ENCODE measurements around the gene LGALS3BP.

The LGALS3BP gene

DNA sequence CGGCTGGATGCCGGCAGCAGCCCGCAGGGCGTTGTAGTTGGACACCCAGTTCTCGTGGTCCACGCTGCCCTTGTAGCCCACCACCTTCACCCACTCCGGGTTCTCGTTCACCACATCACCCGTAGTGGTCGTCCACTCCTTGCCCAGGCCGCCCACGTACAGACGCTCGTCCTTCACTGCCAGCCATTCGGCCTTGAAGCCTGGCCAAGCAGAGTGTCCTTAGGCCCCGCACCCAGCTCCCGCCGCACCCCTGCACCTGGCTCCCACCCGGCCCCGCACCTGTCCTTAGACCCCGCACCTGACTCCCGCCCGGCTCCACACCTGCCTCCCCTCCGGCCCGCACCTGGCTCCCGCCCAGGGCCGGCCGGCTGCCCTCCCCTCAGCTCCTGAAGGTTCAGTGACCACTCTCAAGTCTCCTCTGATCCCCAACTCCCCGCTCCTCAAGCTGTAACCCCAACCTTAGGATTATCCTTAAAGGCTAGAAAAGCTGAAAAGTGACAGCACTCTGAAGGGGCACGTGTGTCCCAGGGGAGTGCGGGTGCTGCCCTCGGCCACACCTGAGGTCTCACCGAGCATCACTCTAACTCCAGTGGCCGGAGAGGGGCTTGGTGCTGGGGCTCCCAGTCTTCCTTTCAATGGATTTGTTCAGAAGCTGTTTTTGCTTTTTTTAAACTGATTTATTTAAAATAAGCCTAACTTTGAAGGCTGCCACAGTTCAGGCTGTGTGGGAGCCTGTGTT is 15.5 kb upstream of the LGALS3BP start:
- peaks cover 65% of the 10 kb centered on the region for H3K36me3 ChIP-seq (ENCODE audit: insufficient read depth, low read length)
- no peaks in the 10 kb centered on the region for H3K9me3 ChIP-seq (ENCODE audit: low read length)
- no peaks in the 10 kb centered on the region for H3K9me2 ChIP-seq (ENCODE audit: low read depth, low read length)
- no peak overlapping the region for H2AFZ ChIP-seq (ENCODE audit: low read length)
- H4K20me1 ChIP-seq (ENCODE audit: insufficient read depth, low read length), result no peaks in the 10 kb centered on the region
- no peak overlapping the region for H3K4me3 ChIP-seq (ENCODE audit: low read depth, low read length, poor library complexity, severe bottlenecking)
- no peak overlapping the region for H3K4me2 ChIP-seq (ENCODE audit: low read length)
- no peaks in the 10 kb centered on the region for H3F3A ChIP-seq (ENCODE audit: insufficient read depth, low read length)
- no peaks in the 10 kb centered on the region for H3K4me1 ChIP-seq (ENCODE audit: insufficient read depth, low read length, severe bottlenecking)
- no peak overlapping the region for H3K27ac ChIP-seq (ENCODE audit: low read depth, low read length, poor library complexity, severe bottlenecking)
- H3K27me3 ChIP-seq (ENCODE audit: insufficient read depth, low read length), result no peaks in the 10 kb centered on the region
- TF ChIP-seq EZH2 (IDR thresholded peaks at IDR 0.05; ENCODE audit: borderline replicate concordance, low read length), result no peak
- TF ChIP-seq, protein P1, sequence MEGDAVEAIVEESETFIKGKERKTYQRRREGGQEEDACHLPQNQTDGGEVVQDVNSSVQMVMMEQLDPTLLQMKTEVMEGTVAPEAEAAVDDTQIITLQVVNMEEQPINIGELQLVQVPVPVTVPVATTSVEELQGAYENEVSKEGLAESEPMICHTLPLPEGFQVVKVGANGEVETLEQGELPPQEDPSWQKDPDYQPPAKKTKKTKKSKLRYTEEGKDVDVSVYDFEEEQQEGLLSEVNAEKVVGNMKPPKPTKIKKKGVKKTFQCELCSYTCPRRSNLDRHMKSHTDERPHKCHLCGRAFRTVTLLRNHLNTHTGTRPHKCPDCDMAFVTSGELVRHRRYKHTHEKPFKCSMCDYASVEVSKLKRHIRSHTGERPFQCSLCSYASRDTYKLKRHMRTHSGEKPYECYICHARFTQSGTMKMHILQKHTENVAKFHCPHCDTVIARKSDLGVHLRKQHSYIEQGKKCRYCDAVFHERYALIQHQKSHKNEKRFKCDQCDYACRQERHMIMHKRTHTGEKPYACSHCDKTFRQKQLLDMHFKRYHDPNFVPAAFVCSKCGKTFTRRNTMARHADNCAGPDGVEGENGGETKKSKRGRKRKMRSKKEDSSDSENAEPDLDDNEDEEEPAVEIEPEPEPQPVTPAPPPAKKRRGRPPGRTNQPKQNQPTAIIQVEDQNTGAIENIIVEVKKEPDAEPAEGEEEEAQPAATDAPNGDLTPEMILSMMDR (IDR thresholded peaks at IDR 0.05; ENCODE audit: low read length), result no peak
- no peaks in the 10 kb centered on the region for H3K79me2 ChIP-seq (ENCODE audit: insufficient read depth, low read length)
- H3K9ac ChIP-seq (ENCODE audit: low read length), result no peak overlapping the region

DNA sequence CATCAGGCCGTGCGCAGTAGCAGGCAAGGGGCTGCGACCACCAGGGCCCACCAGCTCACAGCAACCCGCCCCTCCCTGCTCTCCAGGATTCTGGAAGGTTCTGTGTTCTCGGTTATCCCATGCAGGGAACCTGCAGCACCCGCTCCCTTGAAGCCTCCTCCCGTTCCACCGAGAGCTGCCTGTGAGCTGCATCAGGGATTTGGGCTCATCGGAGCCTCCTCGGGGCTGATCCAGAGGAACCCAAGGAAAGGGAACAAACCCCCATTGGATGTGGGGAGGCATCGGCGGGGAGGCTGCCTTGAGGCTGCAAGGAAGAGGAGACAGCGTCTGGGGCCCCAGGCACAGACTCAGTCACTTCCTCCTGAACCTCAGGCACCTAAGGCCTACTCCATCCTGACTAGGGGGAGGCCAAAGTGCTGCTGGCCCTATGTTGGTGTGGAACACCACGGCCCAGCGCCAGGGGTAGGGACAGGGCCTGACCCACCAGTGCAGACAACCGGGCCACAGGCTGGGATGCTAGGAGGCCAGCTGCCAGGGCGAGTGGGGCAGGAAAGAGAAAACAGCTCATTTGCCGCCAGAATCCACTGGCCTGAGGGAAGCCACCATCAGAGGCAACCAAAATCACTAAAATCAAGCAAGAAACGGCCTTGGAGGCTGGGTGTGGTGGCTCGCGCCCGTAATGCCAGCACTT is 14.4 kb upstream of the LGALS3BP start:
- no peaks in the 10 kb centered on the region for H3K9me3 ChIP-seq (ENCODE audit: low read length)
- H3K9me2 ChIP-seq (ENCODE audit: low read depth, low read length), result no peaks in the 10 kb centered on the region
- no peaks in the 10 kb centered on the region for H3F3A ChIP-seq (ENCODE audit: insufficient read depth, low read length)
- H3K79me2 ChIP-seq (ENCODE audit: insufficient read depth, low read length), result no peaks in the 10 kb centered on the region
- H3K4me3 ChIP-seq (ENCODE audit: low read depth, low read length, poor library complexity, severe bottlenecking), result no peak overlapping the region
- H3K27me3 ChIP-seq (ENCODE audit: insufficient read depth, low read length), result no peaks in the 10 kb centered on the region
- H3K4me2 ChIP-seq (ENCODE audit: low read length), result no peak overlapping the region
- H3K27ac ChIP-seq (ENCODE audit: low read depth, low read length, poor library complexity, severe bottlenecking), result no peak overlapping the region
- TF ChIP-seq, protein P1 (IDR thresholded peaks at IDR 0.05; ENCODE audit: low read length), result no peak
- no peak for TF ChIP-seq EZH2 (IDR thresholded peaks at IDR 0.05; ENCODE audit: borderline replicate concordance, low read length)
- no peaks in the 10 kb centered on the region for H3K4me1 ChIP-seq (ENCODE audit: insufficient read depth, low read length, severe bottlenecking)
- H4K20me1 ChIP-seq (ENCODE audit: insufficient read depth, low read length), result no peaks in the 10 kb centered on the region
- H3K9ac ChIP-seq (ENCODE audit: low read length), result no peak overlapping the region
- no peak overlapping the region for H2AFZ ChIP-seq (ENCODE audit: low read length)
- H3K36me3 ChIP-seq (ENCODE audit: insufficient read depth, low read length), result peaks cover 67% of the 10 kb centered on the region

- no peaks in the 10 kb centered on the region for H3K9me3 ChIP-seq (ENCODE audit: low read length)
- H3K27ac ChIP-seq (ENCODE audit: low read depth, low read length, poor library complexity, severe bottlenecking), result no peak overlapping the region
- no peaks in the 10 kb centered on the region for H3K9me2 ChIP-seq (ENCODE audit: low read depth, low read length)
- no peak overlapping the region for H2AFZ ChIP-seq (ENCODE audit: low read length)
- peaks cover 67% of the 10 kb centered on the region for H3K36me3 ChIP-seq (ENCODE audit: insufficient read depth, low read length)
- no peaks in the 10 kb centered on the region for H3K27me3 ChIP-seq (ENCODE audit: insufficient read depth, low read length)
- no peaks in the 10 kb centered on the region for H3F3A ChIP-seq (ENCODE audit: insufficient read depth, low read length)
- H3K4me1 ChIP-seq (ENCODE audit: insufficient read depth, low read length, severe bottlenecking), result no peaks in the 10 kb centered on the region
- H4K20me1 ChIP-seq (ENCODE audit: insufficient read depth, low read length), result no peaks in the 10 kb centered on the region
- TF ChIP-seq, protein P1 (IDR thresholded peaks at IDR 0.05; ENCODE audit: low read length), result peak; percentile 76
- no peak for TF ChIP-seq EZH2 (IDR thresholded peaks at IDR 0.05; ENCODE audit: borderline replicate concordance, low read length)
- H3K9ac ChIP-seq (ENCODE audit: low read length), result no peak overlapping the region
- H3K4me2 ChIP-seq (ENCODE audit: low read length), result no peak overlapping the region
- no peak overlapping the region for H3K4me3 ChIP-seq (ENCODE audit: low read depth, low read length, poor library complexity, severe bottlenecking)
- no peaks in the 10 kb centered on the region for H3K79me2 ChIP-seq (ENCODE audit: insufficient read depth, low read length)
Measured at GRCh38 chr17:78993241-78993956, 13.7 kb upstream of the LGALS3BP start.

Data from OCI-LY1 (cell line).